DOHH2 (cell line): Measurements from ENCODE around the gene CACTIN.

Source experiments
- H3F3A ChIP-seq: fragments of 200-600 bp; sonication (generic), shearing (Covaris generic); 2 replicates; pipeline ENCODE4 v1.6.0; 2016; ENCODE audit warnings: antibody characterized with exemption, mild to moderate bottlenecking; ENCODE audit not compliant: control insufficient read depth, insufficient read depth
- H3K27ac ChIP-seq: fragments of 200-600 bp; sonication (generic); 2 replicates; pipeline ENCODE4 v1.5.1; 2014; ENCODE audit warnings: low read depth, mild to moderate bottlenecking, low read length, moderate library complexity
- H3K27me3 ChIP-seq: fragments of 200-600 bp; sonication (generic); 2 replicates; pipeline ENCODE4 v1.6.1; 2014; ENCODE audit warnings: mild to moderate bottlenecking, low read length, mixed read lengths; ENCODE audit not compliant: control insufficient read depth
- H3K36me3 ChIP-seq: fragments of 200-600 bp; sonication (generic); 2 replicates; pipeline ENCODE4 v1.6.1; 2014; ENCODE audit warnings: mild to moderate bottlenecking, low read length, moderate library complexity, mixed read lengths; ENCODE audit not compliant: control insufficient read depth
- H3K4me1 ChIP-seq: fragments of 200-600 bp; sonication (generic); 2 replicates; pipeline ENCODE4 v1.6.1; 2014; ENCODE audit warnings: mild to moderate bottlenecking, low read length, mixed read lengths; ENCODE audit not compliant: control insufficient read depth
- H3K4me2 ChIP-seq: fragments of 200-600 bp; sonication (generic); 2 replicates; pipeline ENCODE4 v1.6.0; 2014; ENCODE audit warnings: mild to moderate bottlenecking, low read length, moderate library complexity
- H3K4me3 ChIP-seq: fragments of 200-600 bp; sonication (generic); 2 replicates; pipeline ENCODE4 v1.5.1; 2014; ENCODE audit warnings: mild to moderate bottlenecking, low read length, mixed read lengths
- H3K79me2 ChIP-seq: fragments of 200-600 bp; sonication (generic); 2 replicates; pipeline ENCODE4 v1.6.1; 2014; ENCODE audit warnings: mild to moderate bottlenecking, low read length, mixed read lengths; ENCODE audit not compliant: control insufficient read depth
- H3K9me2 ChIP-seq: fragments of 200-600 bp; sonication (generic); replicated peaks from 2 replicates; pipeline ENCODE4 v1.6.1; 2014; ENCODE audit warnings: mild to moderate bottlenecking, low read length, mixed read lengths; ENCODE audit not compliant: control insufficient read depth
- H3K9me3 ChIP-seq: fragments of 200-600 bp; sonication (generic); 2 replicates; pipeline ENCODE4 v1.6.1; 2014; ENCODE audit warnings: antibody characterized with exemption, low read length, mixed read lengths; ENCODE audit not compliant: control insufficient read depth, insufficient read depth
- H4K20me1 ChIP-seq: fragments of 200-600 bp; sonication (generic); 2 replicates; pipeline ENCODE4 v1.6.0; 2014; ENCODE audit warnings: low read depth, mild to moderate bottlenecking, antibody characterized with exemption, low read length, moderate library complexity; ENCODE audit not compliant: control insufficient read depth, insufficient read depth
- EZH2phosphoT487 ChIP-seq: fragments of 200-600 bp; sonication (generic); IDR thresholded peaks from 2 replicates; pipeline ENCODE4 v1.6.1; 2017; ENCODE audit warnings: borderline replicate concordance, mild to moderate bottlenecking, antibody characterized with exemption, low read length, moderate library complexity, mixed read lengths
- TF ChIP-seq, protein P1 (sequence below): fragments of 200-600 bp; sonication (generic); IDR thresholded peaks from one replicate; pipeline ENCODE4 v1.5.1; 2014; ENCODE audit warnings: antibody characterized with exemption, mild to moderate bottlenecking, low read depth, low read length; ENCODE audit not compliant: poor library complexity, severe bottlenecking

Gene CACTIN

DNA sequence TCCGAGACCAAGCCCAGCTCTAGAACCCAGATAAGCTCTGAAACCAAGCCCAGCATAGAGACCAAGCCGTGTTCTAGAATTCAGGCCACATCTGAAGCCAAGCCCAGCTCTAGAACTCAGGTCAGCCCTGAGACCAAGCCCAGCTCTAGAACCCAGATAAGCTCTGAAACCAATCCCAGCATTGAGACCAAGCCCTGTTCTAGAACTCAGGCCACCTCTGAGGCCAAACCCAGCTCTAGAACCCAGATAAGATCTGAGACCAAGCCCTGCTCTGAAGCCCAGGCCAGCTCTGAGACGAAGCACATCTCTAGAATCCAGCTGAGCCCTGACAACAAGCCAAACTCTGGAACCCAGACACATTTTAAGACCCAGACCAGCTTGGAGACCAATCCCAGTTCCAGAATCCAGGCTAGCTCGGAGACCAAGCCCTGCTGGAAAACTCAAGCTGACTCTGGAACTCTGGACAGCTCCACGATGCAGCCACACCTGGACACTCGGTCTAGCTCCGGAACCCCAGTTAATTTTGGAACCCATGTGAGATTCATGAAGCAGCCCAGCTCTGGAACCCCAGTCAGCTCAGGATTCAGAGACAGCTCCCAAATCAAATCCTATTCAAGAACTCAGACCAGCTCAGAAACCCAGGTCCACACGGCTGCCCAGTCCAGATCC, 35.5 kb downstream of the CACTIN start:
- H3K27me3 ChIP-seq = no peaks in the 10 kb centered on the region
- peaks cover 20% of the 10 kb centered on the region; the same call in 1 of the 2 replicates for H3K9me3 ChIP-seq
- no peak overlapping the region for H3K27ac ChIP-seq
- H3K36me3 ChIP-seq = no peaks in the 10 kb centered on the region
- H3K4me1 ChIP-seq = no peaks in the 10 kb centered on the region
- no peaks in the 10 kb centered on the region for H4K20me1 ChIP-seq
- no peak overlapping the region for H3K4me2 ChIP-seq
- TF ChIP-seq, protein P1, sequence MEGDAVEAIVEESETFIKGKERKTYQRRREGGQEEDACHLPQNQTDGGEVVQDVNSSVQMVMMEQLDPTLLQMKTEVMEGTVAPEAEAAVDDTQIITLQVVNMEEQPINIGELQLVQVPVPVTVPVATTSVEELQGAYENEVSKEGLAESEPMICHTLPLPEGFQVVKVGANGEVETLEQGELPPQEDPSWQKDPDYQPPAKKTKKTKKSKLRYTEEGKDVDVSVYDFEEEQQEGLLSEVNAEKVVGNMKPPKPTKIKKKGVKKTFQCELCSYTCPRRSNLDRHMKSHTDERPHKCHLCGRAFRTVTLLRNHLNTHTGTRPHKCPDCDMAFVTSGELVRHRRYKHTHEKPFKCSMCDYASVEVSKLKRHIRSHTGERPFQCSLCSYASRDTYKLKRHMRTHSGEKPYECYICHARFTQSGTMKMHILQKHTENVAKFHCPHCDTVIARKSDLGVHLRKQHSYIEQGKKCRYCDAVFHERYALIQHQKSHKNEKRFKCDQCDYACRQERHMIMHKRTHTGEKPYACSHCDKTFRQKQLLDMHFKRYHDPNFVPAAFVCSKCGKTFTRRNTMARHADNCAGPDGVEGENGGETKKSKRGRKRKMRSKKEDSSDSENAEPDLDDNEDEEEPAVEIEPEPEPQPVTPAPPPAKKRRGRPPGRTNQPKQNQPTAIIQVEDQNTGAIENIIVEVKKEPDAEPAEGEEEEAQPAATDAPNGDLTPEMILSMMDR = no peak
- TF ChIP-seq EZH2phosphoT487 = no peak
- H3K9me2 ChIP-seq = no peaks in the 10 kb centered on the region
- H3K4me3 ChIP-seq = no peak overlapping the region
- H3K79me2 ChIP-seq = no peaks in the 10 kb centered on the region
- no peaks in the 10 kb centered on the region for H3F3A ChIP-seq

DNA sequence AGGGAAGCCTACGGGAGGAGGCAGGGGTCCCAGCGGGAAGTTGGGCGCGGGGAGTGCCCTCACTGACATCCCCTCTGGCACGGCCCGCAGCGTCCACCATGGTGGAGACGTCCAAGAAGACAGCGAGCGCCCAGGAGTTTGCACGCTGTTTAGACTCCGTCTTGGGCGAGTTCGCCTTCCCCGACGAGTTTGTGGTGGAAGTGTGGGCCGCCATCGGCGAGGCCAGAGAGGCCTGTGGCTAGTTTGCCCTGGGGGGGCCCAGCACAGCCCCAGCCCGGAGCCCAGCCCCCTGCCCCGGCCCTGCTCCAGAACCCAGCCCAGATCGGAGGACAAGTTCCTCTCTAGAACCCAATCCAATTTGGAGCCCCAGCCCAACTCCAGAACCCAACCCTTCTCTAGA, 36.6 kb downstream of the CACTIN start:
- Histone ChIP-seq H3K9me2 (no peaks in the 10 kb centered on the region), H3K27ac (no peak overlapping the region), H3K4me3 (no peak overlapping the region), H3F3A (no peaks in the 10 kb centered on the region), H4K20me1 (no peaks in the 10 kb centered on the region), H3K9me3 (peaks cover 20% of the 10 kb centered on the region; the same call in 1 of the 2 replicates), H3K27me3 (no peaks in the 10 kb centered on the region), H3K36me3 (no peaks in the 10 kb centered on the region), H3K79me2 (no peaks in the 10 kb centered on the region), H3K4me2 (no peak overlapping the region), H3K4me1 (no peaks in the 10 kb centered on the region)
- no peak for TF ChIP-seq EZH2phosphoT487
- TF ChIP-seq, protein P1 = no peak

DNA sequence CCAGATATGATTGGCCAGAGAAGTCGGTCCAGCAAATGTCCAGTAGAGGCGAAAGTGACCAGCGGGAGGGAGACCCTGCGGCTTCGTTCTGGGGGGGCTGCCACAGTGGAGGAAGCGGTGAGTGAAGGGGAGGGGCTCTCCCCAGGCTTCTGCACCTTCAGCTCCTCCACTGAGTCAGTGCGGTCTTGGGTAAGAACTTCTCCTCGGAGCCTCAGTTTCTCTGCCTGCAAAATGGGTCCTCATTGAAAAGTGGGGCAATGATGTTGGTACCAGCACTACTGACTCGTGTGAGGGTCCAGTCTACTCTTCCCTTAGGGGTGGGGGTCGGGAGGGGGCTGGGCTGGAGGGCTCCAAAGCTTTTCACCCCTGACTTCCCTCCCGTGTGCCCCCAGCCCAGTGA, 37.2 kb downstream of the CACTIN start:
- Histone ChIP-seq H3K27ac (no peak overlapping the region), H3K9me3 (peaks cover 20% of the 10 kb centered on the region; the same call in 1 of the 2 replicates), H3K79me2 (no peaks in the 10 kb centered on the region), H4K20me1 (no peaks in the 10 kb centered on the region), H3K4me1 (no peaks in the 10 kb centered on the region), H3K4me2 (no peak overlapping the region), H3F3A (no peaks in the 10 kb centered on the region), H3K9me2 (no peaks in the 10 kb centered on the region), H3K4me3 (no peak overlapping the region), H3K27me3 (no peaks in the 10 kb centered on the region), H3K36me3 (no peaks in the 10 kb centered on the region)
- no peak for TF ChIP-seq EZH2phosphoT487
- TF ChIP-seq, protein P1 = no peak
